ENCODE results near the gene PTPRT.

- TF ChIP-seq USF1 (IDR thresholded peaks at IDR 0.05) = no peak
- no peak for TF ChIP-seq MAX (IDR thresholded peaks at IDR 0.05)
- no peak for TF ChIP-seq FOXM1 (IDR thresholded peaks at IDR 0.05; ENCODE audit: borderline replicate concordance, low read depth)
- TF ChIP-seq EGR1 (IDR thresholded peaks at IDR 0.05) = no peak
- TF ChIP-seq TAF1 (IDR thresholded peaks at IDR 0.05; ENCODE audit: low read depth) = no peak
- no peak for TF ChIP-seq CEBPB (IDR thresholded peaks at IDR 0.05)
- TF ChIP-seq RAD21 (IDR thresholded peaks at IDR 0.05; ENCODE audit: low read depth) = no peak
- no peak for TF ChIP-seq NFIC (IDR thresholded peaks at IDR 0.05)
- TF ChIP-seq EP300 (IDR thresholded peaks at IDR 0.05; ENCODE audit: borderline replicate concordance) = no peak
These were observed 744.9 kb downstream of the PTPRT start for GRCh38 chr20:42444799-42445198.

All from Ishikawa (cell line).